ENCODE results near the gene TCF7.

Gene TCF7

DNA sequence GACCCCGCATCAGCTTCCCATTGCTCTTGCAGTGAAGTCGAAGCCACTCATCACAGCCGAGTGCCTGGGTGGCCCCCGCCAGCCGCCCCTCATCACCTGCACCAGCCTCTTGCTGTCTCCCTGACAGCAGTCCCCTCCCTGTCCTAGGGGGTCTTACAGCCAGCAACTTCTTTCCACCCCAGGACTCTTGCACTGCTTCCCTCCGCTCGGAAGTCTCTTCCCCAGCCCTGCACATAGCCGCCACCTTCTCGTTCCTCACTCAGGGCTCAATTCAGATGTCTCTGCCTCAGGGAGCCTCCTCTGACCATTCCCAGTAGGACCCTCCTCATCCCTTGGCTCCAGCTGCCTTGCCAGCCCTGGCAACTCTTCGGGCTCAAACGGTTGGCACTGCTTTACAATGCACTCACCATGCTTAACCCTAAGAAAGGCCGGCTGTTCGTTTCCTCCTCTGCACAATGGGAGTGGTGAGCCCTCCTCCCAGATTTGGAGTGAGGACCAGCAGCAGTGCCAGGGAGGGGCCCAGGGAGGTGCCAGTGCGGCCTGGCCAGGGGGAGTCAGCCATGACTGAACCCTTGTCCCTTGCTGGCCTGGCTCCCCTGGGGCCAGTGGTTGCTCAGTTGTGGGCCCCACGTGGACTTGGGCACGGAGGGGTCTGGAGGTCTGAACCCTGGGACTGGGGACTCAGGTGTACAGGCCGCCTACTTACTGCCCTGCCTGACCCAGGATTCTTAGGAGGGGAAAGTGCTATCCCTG, 6.1 kb downstream of the TCF7 start:
- no peak overlapping the region for H3K4me3 ChIP-seq (ENCODE audit: low read depth, low read length)
- no peak for DNase-seq (ENCODE audit: low read depth)

DNA sequence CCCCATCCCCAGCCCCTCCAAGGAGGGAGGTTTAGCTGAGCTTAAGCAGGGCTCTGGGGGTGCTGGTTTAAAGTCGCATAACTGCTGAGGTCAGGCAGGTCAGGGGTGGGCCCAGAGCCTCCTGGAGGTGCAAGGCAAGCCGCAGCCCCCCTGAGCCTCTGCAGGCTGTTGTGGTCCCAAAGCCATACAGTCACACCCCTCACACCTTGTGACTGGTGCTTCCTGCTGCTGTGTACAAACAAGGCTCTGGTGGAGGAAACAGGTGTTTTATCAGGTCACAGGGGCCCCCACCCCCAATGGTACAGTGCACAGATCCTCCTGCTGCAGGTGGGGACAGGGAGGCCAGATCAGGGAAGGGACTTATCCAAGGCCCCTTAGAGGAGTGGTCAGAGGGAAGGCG, 8.0 kb downstream of the TCF7 start:
- DNase-seq (ENCODE audit: low read depth): no peak
- no peak overlapping the region for H3K4me3 ChIP-seq (ENCODE audit: low read depth, low read length)
- TF ChIP-seq, protein P1, sequence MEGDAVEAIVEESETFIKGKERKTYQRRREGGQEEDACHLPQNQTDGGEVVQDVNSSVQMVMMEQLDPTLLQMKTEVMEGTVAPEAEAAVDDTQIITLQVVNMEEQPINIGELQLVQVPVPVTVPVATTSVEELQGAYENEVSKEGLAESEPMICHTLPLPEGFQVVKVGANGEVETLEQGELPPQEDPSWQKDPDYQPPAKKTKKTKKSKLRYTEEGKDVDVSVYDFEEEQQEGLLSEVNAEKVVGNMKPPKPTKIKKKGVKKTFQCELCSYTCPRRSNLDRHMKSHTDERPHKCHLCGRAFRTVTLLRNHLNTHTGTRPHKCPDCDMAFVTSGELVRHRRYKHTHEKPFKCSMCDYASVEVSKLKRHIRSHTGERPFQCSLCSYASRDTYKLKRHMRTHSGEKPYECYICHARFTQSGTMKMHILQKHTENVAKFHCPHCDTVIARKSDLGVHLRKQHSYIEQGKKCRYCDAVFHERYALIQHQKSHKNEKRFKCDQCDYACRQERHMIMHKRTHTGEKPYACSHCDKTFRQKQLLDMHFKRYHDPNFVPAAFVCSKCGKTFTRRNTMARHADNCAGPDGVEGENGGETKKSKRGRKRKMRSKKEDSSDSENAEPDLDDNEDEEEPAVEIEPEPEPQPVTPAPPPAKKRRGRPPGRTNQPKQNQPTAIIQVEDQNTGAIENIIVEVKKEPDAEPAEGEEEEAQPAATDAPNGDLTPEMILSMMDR (IDR thresholded peaks at IDR 0.05; ENCODE audit: control insufficient read depth, extremely low read depth, insufficient read depth): no peak

More for the DNA sequence above, 6.1 kb downstream of the TCF7 start:
- TF ChIP-seq, protein P1 (IDR thresholded peaks at IDR 0.05; ENCODE audit: control insufficient read depth, extremely low read depth, insufficient read depth): no peak

DNA sequence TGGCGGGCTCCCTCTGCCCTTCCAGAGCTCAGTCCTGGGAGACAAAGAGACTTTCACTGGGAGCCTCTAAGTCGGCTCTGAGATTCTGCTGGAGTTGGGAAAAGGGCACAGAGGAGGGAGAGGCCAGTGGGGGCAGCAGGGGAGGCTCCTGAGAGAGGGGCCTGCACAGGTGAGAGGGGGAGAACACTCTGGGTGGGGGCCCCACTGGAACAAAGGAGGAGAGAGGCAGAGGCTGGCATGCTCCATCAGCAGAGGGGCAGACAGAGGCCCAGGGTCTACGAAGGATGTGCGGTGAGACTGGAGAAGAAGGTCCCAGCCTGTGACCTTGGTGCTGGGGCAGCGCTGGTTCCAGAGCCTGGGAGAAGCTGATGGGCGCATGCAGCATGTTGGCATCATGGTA, 8.9 kb downstream of the TCF7 start:
- DNase-seq (ENCODE audit: low read depth): no peak
- no peak overlapping the region for H3K4me3 ChIP-seq (ENCODE audit: low read depth, low read length)
- TF ChIP-seq, protein P1 (IDR thresholded peaks at IDR 0.05; ENCODE audit: control insufficient read depth, extremely low read depth, insufficient read depth): no peak

DNA sequence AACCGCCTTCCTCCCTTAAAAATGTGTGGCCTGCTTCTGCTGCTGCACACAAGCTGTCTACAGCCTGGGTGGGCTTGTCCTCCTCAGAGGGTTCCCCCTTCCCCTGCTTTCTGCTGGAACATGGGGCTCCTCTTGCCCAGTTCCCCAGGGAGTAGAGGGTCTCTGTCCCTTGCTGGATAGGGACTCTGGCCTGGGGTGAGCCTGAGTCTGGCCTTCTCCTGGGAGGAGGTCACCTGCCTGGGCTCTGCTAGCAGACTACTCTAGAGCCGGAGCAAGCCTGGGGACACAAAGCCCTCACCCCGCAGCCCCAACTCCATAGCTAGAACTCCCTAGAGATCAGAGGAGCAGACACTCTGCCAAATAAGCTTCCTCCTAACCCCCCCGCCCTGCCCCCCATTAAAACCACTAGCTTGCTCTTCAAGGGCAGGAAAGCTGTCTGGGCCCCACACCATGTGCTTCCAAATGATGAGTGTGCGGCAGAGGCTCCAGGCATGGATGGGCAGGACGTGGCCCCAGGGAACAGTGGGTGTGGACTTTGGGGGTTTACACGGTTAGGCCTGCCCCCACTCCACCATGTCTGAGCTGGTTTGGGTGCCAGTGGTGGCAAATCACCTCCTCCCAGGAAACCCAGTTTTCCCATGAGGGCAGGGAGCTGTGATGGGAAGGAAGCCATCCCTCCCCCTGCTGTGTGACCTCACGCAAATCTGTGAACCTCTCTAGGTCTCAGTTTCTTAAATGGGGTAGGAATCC, 10.0 kb downstream of the TCF7 start:
- no peak for DNase-seq (ENCODE audit: low read depth)
- H3K4me3 ChIP-seq (ENCODE audit: low read depth, low read length): no peak overlapping the region
- TF ChIP-seq, protein P1 (IDR thresholded peaks at IDR 0.05; ENCODE audit: control insufficient read depth, extremely low read depth, insufficient read depth): no peak

- no peak overlapping the region for H3K4me3 ChIP-seq (ENCODE audit: low read depth, low read length)
- TF ChIP-seq, protein P1 (IDR thresholded peaks at IDR 0.05; ENCODE audit: control insufficient read depth, extremely low read depth, insufficient read depth): no peak
- no peak for DNase-seq (ENCODE audit: low read depth)
These were observed 10.8 kb downstream of the TCF7 start for GRCh38 chr5:134125039-134126015.

DNA sequence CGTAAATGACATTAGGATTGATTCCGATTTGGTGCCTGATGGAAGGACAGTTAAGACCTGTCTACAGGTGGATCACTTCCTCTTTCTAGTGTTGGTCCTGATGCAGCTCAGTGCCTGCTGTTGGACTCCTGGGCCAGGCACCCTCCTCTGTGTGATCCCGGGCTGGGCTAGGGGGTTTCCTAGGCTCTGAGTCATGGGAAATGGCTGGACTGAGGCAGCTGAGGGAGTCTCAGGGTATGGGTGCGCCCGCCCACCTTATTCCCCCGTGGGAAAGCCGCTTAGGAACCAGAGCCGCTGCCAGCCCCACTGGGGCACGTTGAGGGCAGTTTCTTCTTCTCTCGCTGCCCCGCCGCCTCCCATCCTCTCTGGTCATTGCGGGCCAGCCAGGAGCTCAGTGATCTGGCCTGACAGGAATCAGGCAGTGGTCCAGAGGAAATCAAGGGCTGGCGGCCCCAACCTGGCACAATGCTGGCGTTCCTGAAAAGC, 12.9 kb downstream of the TCF7 start:
- H3K4me3 ChIP-seq (ENCODE audit: low read depth, low read length): no peak overlapping the region
- TF ChIP-seq, protein P1 (IDR thresholded peaks at IDR 0.05; ENCODE audit: control insufficient read depth, extremely low read depth, insufficient read depth): no peak
- DNase-seq (ENCODE audit: low read depth): no peak
